Gastroesophageal sphincter (tissue), 4 donors: ENCODE measurements around the gene FYN. TPM values are rescaled to one million over a fixed set of nuclear protein-coding genes. Genes with fewer than 3 reads are reported as not detected.

Experiments
- ATAC-seq: fragments of 150-250 bp; one replicate; pipeline ENCODE4 v1.9.1; 2016; ENCODE audit warnings: mild to moderate bottlenecking, moderate library complexity
- H3K27ac ChIP-seq, 4 donors: fragments of 200-600 bp; sonication (generic) in 3 of 4; 1 replicate in 3 of 4; 2 replicates in 1 of 4; pipeline ENCODE4 v1.5.1; 2016 to 2019
- H3K27me3 ChIP-seq: fragments of 200-600 bp; sonication (generic); one replicate; pipeline ENCODE4 v1.5.1; 2019
- H3K36me3 ChIP-seq, 2 donors: fragments of 200-600 bp; sonication (generic); one replicate each; pipeline ENCODE4 v1.5.1; 2019; ENCODE audit warnings: control low read depth in 1 of 2
- H3K4me1 ChIP-seq, 3 donors: fragments of 200-600 bp; sonication (generic); 1 replicate in 2 of 3; 2 replicates in 1 of 3; pipeline ENCODE4 v1.5.1; 2016 to 2019; ENCODE audit warnings: control low read depth in 2 of 3
- H3K4me3 ChIP-seq, 2 donors: fragments of 200-600 bp; sonication (generic); one replicate each; pipeline ENCODE4 v1.5.1; 2019; ENCODE audit warnings: mild to moderate bottlenecking in 1 of 2, moderate library complexity in 1 of 2
- H3K9me3 ChIP-seq, 3 donors: fragments of 200-600 bp; sonication (generic); one replicate each; pipeline ENCODE4 v1.5.1; 2017 to 2019; ENCODE audit warnings: control low read depth in 2 of 3
- CTCF ChIP-seq, 4 experiments: fragments of 200-600 bp in 2 of 4; fragments of 450-650 bp in 2 of 4; sonication (generic) in 1 of 4; IDR thresholded peaks; one replicate each; pipeline ENCODE4 v1.5.1; 2017 to 2019; ENCODE audit warnings: antibody characterized with exemption in 4 of 4, mild to moderate bottlenecking in 2 of 4, moderate library complexity in 2 of 4
- EP300 ChIP-seq: sonication (generic); formaldehyde crosslinking; IDR thresholded peaks from one replicate; pipeline ENCODE4 v1.6.1; 2017; ENCODE audit warnings: antibody characterized with exemption, mild to moderate bottlenecking
- POLR2A ChIP-seq, 2 donors: fragments of 450-650 bp; IDR thresholded peaks; one replicate each; pipeline ENCODE4 v1.6.1; 2017; ENCODE audit warnings: antibody characterized with exemption in 2 of 2, mild to moderate bottlenecking in 2 of 2, moderate library complexity in 1 of 2
- POLR2AphosphoS5 ChIP-seq: sonication (generic); formaldehyde crosslinking; IDR thresholded peaks from one replicate; pipeline ENCODE4 v1.6.1; 2017; ENCODE audit warnings: antibody characterized with exemption
- WGBS, 2 donors: methylation state at CpG; one replicate each; pipeline ENCODE4 v1.1.5; 2018; ENCODE audit warnings: low coverage in 1 of 2; 5-methylcytosine and 5-hydroxymethylcytosine counted together
- total RNA-seq, 4 donors: library from RNA; depleted of rRNA; stranded (reverse); fragments of >200 nt; gene quantifications; one replicate each; pipeline ENCODE4 v1.1.0, GENCODE V29; 2016

The FYN gene
- total RNA-seq, 4 donors from 2014 or later, result 58.6 to 101 (median 69.9) TPM

- H3K4me1 ChIP-seq, result peaks cover 0 to 17% (median 0%) of the 10 kb centered on the region in 3 donors
- H3K27me3 ChIP-seq, result no peaks in the 10 kb centered on the region
- H3K36me3 ChIP-seq, result no peaks in the 10 kb centered on the region
- WGBS, 2 donors, result 78 to 100% methylated on average over 1 of the region's 1 CpG
- ATAC-seq, result no peak
- H3K4me3 ChIP-seq, result no peak overlapping the region
- H3K9me3 ChIP-seq, result no peaks in the 10 kb centered on the region
- H3K27ac ChIP-seq, result no peak overlapping the region
- TF ChIP-seq CTCF (IDR thresholded peaks at IDR 0.05), result no peak
- TF ChIP-seq POLR2A (IDR thresholded peaks at IDR 0.05), result no peak
- TF ChIP-seq POLR2AphosphoS5, result no peak
- no peak for TF ChIP-seq EP300
These were observed 40.3 kb downstream of the FYN start for GRCh38 chr6:111832833-111833418.

- H3K27ac ChIP-seq, result no peak overlapping the region
- peaks cover 0 to 17% (median 0%) of the 10 kb centered on the region in 3 donors for H3K4me1 ChIP-seq
- TF ChIP-seq POLR2A (IDR thresholded peaks at IDR 0.05) (no peak), POLR2AphosphoS5 (no peak), CTCF (IDR thresholded peaks at IDR 0.05) (no peak), EP300 (no peak)
- H3K4me3 ChIP-seq, result no peak overlapping the region
- no peaks in the 10 kb centered on the region for H3K36me3 ChIP-seq
- H3K9me3 ChIP-seq, result no peaks in the 10 kb centered on the region
- WGBS, 2 donors, result 71 to 93% methylated on average over 2 of the region's 2 CpGs
- ATAC-seq, result no peak
- H3K27me3 ChIP-seq, result no peaks in the 10 kb centered on the region
These were observed 41.8 kb downstream of the FYN start for GRCh38 chr6:111831408-111831807.

- Histone ChIP-seq H3K9me3 (no peaks in the 10 kb centered on the region), H3K27me3 (no peaks in the 10 kb centered on the region), H3K4me3 (no peak overlapping the region), H3K36me3 (no peaks in the 10 kb centered on the region), H3K4me1 (peaks cover 0 to 23% (median under 1%) of the 10 kb centered on the region in 3 donors), H3K27ac (no peak overlapping the region)
- WGBS, 2 donors, result 63 to 66% methylated on average over 2 of the region's 2 CpGs
- no peak for TF ChIP-seq POLR2A (IDR thresholded peaks at IDR 0.05)
- no peak for ATAC-seq
These were observed 43.3 kb downstream of the FYN start for GRCh38 chr6:111829998-111830397.

- no peaks in the 10 kb centered on the region for H3K27me3 ChIP-seq
- WGBS, 2 donors, result 78 to 100% methylated on average over 2 to 3 of the region's 3 CpGs
- no peaks in the 10 kb centered on the region for H3K9me3 ChIP-seq
- H3K27ac ChIP-seq, result no peak overlapping the region
- peaks cover 0 to 27% (median 5%) of the 10 kb centered on the region in 3 donors for H3K4me1 ChIP-seq
- no peaks in the 10 kb centered on the region for H3K36me3 ChIP-seq
- TF ChIP-seq CTCF (IDR thresholded peaks at IDR 0.05) (no peak), POLR2A (IDR thresholded peaks at IDR 0.05) (no peak), POLR2AphosphoS5 (no peak), EP300 (no peak)
- no peak overlapping the region for H3K4me3 ChIP-seq
- ATAC-seq, result no peak
These were observed 43.7 kb downstream of the FYN start for GRCh38 chr6:111829581-111829980.

GRCh38 chr6:111828809-111829208, 44.4 kb downstream of the FYN start:
- peaks cover 0 to 32% (median 9%) of the 10 kb centered on the region in 3 donors for H3K4me1 ChIP-seq
- H3K4me3 ChIP-seq, result no peak overlapping the region
- no peak overlapping the region for H3K27ac ChIP-seq
- H3K27me3 ChIP-seq, result no peaks in the 10 kb centered on the region
- no peak for TF ChIP-seq POLR2AphosphoS5
- no peak for TF ChIP-seq POLR2A (IDR thresholded peaks at IDR 0.05)
- no peak for TF ChIP-seq CTCF (IDR thresholded peaks at IDR 0.05)
- TF ChIP-seq EP300, result no peak
- H3K9me3 ChIP-seq, result no peaks in the 10 kb centered on the region
- ATAC-seq, result no peak
- WGBS, 2 donors, result 70 to 93% methylated on average over 2 of the region's 2 CpGs
- H3K36me3 ChIP-seq, result no peaks in the 10 kb centered on the region
